Fibroblast of lung (primary cell): ENCODE data around the gene TOP1.

Experiments
- EZH2 ChIP-seq: IDR thresholded peaks from 2 replicates; pipeline ENCODE4 v1.5.1; 2012; ENCODE audit warnings: low read length, control low read depth, mild to moderate bottlenecking; ENCODE audit errors: missing control alignments
- TF ChIP-seq, protein P1 (sequence below), 2 donors: IDR thresholded peaks in 1 of 2; conservative IDR thresholded peaks in 1 of 2; 1 replicate in 1 of 2; 2 replicates in 1 of 2; pipeline ENCODE4 v1.5.1; 2011 to 2012; ENCODE audit warnings: low read length in 2 of 2, control low read depth in 1 of 2, inconsistent platforms in 1 of 2, low read depth in 1 of 2, mild to moderate bottlenecking in 1 of 2

DNA sequence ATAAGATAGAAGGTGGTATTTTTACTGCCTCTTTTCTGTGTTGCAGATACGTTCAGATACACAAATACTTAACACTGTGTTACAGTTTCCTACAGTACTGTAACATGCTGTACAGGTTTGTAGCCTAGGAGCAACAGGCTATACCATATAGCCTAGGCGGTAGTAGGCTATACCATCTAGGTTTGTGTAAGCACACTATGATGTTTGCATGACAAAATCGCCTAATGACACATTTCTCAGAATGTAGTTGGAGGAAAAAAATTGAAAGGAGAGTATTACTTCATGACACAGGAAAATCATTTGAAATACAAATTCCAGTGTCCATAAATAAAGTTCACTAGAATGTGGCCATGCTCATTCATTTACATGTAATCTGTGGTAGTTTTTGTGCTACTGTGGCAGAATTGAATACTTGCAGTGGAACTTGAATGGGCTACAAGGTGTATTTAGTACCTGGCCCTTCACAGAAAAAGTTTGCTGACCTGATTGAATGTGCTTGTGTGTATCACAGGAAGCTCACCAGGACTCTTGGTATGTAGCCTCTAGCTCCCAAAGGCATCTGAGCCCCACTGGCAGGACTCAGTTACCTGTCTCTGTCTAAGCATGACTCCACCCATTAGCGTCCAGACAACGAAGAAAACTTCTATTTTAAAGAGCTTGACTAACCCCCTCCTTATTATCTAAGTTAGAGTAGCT, 18.8 kb downstream of the TOP1 start:
- TF ChIP-seq, protein P1, sequence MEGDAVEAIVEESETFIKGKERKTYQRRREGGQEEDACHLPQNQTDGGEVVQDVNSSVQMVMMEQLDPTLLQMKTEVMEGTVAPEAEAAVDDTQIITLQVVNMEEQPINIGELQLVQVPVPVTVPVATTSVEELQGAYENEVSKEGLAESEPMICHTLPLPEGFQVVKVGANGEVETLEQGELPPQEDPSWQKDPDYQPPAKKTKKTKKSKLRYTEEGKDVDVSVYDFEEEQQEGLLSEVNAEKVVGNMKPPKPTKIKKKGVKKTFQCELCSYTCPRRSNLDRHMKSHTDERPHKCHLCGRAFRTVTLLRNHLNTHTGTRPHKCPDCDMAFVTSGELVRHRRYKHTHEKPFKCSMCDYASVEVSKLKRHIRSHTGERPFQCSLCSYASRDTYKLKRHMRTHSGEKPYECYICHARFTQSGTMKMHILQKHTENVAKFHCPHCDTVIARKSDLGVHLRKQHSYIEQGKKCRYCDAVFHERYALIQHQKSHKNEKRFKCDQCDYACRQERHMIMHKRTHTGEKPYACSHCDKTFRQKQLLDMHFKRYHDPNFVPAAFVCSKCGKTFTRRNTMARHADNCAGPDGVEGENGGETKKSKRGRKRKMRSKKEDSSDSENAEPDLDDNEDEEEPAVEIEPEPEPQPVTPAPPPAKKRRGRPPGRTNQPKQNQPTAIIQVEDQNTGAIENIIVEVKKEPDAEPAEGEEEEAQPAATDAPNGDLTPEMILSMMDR (conservative IDR thresholded peaks at IDR 0.05 in 1 of 2, IDR thresholded peaks at IDR 0.05 in 1 of 2; ENCODE audit: low read depth in 1 of 2, low read length in 2 of 2) = no peak
- TF ChIP-seq EZH2 = no peak
